ENCODE data around the gene SRBD1.
A peak's percentile ranks its signal among the peaks of the same experiment; 100 is the strongest.

The SRBD1 gene, protein sequence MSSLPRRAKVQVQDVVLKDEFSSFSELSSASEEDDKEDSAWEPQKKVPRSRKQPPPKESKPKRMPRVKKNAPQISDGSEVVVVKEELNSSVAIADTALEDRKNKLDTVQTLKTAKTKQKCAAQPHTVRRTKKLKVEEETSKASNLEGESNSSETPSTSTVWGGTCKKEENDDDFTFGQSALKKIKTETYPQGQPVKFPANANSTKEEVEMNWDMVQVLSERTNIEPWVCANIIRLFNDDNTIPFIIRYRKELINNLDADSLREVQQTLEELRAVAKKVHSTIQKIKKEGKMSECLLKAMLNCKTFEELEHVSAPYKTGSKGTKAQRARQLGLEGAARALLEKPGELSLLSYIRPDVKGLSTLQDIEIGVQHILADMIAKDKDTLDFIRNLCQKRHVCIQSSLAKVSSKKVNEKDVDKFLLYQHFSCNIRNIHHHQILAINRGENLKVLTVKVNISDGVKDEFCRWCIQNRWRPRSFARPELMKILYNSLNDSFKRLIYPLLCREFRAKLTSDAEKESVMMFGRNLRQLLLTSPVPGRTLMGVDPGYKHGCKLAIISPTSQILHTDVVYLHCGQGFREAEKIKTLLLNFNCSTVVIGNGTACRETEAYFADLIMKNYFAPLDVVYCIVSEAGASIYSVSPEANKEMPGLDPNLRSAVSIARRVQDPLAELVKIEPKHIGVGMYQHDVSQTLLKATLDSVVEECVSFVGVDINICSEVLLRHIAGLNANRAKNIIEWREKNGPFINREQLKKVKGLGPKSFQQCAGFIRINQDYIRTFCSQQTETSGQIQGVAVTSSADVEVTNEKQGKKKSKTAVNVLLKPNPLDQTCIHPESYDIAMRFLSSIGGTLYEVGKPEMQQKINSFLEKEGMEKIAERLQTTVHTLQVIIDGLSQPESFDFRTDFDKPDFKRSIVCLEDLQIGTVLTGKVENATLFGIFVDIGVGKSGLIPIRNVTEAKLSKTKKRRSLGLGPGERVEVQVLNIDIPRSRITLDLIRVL

DNA sequence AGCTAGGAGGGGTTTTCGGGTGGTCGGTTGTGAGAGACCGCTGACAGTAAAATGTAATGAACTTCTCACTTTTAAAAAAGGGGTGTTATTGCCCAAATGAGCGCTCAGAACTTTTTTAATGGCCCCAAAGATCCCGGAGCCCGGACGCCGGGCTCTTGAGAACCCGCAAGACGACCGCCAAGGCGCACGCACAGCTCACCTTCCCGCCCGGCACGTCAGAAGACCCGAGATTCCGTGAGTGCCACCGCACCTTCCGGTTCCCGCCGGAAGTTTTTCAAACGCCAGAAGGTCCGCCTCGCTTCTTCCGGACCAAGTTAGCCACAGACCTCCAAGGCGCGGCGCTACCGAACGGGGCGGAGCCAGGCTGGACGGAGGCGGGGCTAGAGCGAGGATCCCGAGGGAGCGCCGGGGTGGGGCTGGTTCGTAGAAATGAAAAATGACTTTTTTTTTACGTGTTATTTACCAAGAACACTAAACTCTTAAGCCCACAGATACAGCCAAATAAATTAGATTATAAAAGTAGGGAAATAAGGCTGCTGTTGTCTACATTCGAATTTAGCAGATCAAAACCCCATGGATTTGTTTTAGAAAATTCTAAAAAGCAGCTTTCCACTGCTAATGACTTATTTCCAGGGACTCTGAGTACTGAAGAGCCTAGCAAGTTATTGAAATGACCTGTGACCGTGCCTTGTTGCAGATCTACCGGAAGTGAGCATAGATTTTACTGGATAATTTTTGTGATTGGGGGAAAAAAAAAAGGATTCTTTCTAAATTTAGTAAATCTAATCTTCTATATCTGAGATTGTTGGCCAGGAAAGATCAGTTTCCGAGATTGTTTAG is at the start of gene SRBD1:
SRBD1 (minus strand) TSS at position 248 of the 840 bp plus-strand sequence. CDS start 5,826 bp downstream, outside the sequence.
- DNase-seq: peak; percentile 97

DNA sequence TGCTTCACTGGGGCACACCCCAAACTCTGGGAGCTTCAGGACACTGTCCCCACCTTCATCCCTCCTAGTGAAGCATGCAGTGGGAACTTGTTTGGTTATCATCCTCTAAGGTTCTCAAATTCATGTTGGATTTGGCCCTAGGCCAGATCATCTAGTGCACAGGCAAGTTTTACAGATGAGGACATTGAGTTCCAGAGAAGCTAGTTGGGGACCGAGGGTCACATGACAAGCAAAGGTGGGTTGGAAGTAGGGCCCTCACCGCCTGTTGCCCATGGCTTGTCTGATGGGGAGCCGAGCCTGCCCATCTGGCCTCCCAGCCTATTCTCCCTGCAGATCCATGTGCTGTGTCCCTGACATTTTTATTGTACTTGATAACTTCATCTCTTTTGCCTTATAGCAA is 43.2 kb upstream of the SRBD1 start:
- no peak for DNase-seq

DNA sequence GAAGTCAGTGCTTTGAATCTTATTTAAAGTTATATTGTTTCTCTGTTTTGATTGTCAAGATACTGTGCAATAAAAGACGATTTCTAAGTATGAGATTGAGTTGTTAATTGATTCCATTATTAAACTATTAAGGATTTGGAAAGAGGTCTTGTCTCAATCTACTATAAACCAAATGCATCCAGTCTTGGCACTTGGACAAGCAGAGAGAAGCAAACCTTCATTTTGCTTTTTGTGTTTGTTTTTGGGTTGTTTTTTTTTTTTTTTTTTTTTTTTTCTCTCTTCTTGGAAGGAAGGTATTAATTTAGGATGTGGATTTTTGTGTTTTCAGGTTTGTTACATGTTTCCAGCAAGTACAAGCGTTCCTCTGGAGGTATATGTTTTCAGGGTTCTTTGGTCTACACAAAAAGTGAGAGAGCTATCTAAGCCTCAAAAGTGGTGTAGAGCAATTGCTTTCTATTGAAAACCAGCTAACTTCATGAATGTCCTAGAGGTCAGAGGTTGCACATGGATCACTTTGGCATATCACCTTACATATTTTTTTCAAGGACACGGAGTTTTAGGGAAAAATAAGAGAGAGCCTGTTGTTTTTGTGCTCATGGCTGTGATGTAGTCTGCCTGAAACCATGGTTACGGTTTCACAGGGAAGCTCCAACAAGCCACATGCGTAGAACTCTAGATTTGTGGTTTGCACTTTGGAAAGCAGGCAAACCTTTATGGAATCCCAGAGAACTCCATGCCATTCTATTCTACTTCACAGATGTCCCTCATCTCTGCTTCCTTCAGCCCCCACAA is 42.3 kb upstream of the SRBD1 start:
- no peak for DNase-seq

DNA sequence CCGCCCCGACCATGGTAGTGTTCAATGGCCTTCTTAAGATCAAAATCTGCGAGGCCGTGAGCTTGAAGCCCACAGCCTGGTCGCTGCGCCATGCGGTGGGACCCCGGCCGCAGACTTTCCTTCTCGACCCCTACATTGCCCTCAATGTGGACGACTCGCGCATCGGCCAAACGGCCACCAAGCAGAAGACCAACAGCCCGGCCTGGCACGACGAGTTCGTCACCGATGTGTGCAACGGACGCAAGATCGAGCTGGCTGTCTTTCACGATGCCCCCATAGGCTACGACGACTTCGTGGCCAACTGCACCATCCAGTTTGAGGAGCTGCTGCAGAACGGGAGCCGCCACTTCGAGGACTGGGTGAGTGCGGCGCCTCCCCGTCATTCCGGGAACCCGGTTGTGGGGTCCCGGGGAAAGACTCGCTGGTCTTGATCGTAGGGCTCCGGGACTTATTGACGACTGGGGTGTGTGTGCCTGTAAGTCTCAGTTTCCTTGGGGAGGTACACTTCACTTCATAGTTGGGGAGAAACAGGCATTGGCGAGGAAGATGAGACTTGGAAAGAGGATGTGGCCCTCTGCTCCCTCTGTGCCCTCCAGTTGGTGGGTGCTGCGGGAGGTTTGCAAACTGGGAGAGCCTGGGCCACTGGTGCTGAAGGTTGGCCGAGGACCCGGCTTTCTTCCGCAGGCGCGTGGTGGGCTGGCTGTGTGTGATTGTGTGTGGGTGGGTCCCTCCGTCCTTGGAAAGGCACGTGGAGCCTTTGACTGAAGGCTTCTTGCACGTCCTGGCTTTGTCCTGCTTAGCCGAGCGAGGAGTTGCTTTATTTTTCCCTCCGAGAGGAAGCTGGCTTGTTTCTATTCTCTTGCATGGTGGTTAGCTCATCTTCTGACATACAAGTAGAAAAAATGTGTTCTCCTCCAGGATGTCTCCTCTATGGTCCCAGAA is 41.3 kb upstream of the SRBD1 start:
- peak; percentile 64 for DNase-seq

DNA sequence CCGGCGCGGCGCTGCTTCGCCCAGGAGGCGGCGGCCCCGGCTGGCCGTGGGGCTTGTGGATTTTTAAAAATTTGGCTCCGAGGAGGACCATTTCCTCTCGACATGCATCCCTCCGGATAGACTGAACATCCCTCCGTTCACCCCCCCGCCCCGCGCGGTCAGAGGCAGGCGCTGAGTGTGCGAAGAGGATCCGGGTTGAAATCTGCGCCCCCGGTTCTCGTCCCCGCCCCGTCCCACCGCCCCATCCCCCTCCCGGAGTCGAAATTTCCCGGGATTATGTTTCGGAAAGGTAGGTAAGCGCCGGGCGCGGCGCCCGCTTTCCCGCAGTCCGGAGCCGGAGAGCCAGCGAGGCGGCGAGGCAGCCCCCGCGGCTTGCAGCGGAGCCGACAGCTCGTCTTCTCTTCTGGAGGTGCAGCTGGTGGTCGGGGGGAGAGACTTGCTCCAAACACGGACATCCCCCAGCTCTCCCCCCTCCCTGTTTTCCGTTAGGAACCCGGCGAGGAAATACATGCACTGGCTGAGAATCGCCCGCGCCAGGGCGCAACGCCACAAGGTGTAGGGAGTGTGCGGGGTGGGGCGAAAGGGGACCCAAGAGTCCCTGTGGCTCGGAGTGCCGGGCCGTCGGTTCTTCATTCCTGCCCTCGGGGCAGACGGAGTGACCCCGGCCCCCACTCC is 40.5 kb upstream of the SRBD1 start, which contains the start of gene PRKCE:
PRKCE (plus strand) TSS at position 261 of the 675 bp plus-strand sequence.
- DNase-seq: peak; percentile 63

DNA sequence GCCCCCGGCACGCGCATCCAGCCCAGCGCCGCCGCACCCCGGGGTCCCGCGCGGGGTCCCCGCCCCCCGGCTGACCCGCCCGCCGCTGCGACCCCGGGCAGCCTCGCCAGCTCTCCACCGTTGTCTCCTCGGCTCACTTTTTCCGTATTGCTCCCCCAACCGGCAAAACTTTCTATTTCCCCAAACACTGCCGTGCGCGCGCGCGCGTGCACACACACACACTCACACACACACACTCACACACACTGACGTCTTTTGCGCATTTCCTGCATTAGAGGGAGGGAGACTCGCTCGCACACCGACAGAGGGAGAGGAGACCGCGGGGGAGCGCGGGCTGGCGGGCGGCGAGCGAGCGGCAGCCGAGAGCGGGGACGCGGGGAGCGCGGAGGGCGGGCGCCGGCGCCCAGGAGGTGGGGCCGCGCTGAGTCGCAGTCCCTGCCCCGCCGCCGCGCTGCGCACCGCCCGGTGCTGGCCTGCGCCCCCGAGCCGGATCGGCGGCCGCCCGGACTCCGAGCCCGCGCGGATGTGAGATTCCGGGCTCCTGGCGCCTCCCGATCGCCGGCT is 39.9 kb upstream of the SRBD1 start:
- peak; percentile 94 for DNase-seq

DNA sequence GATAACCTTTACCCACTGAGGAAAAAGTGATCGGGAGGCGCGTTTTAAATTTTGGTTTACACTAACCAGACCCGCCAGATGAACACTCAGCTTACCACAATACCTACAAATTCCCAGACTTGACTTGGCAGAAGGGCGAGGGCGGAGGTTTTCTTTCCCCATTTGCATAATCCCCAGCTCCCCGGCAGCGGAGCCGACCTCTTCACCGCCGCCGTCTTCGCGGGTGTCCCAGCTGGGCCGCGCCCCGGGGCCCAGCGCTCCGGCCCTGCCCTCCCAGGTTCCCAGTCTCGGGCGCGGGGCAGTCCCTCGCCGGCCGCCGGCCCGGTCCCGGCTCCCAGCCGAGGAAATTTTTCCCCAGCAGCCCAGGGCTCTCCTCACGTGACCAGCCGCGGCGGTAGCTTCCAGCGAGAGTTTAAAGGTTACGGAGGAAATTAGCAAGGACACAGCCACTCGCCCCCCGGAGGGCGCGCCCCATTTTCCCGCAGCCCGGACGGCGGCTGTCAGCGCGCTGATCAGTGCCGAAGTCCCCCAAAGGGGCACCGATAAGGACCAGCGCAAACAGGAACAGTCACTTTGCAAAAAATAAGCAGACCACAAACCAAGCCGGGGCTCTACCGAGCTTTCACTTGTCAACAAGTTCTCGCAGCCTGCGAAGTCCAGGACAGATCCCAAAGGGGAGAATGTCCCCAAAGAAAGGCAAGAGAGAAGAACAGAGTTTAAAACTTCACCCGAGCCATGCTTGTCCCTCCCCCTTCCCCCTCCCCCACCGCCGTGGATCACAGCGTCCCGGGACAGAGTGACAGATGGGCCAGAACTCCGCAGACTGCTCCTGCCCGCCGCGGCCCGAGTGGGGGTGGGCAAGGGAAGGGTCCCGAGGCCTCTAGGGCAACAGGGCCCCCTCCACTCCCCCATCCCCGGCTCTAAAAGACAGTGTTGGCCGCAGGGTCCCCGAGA is 39.1 kb upstream of the SRBD1 start:
- peak; percentile 81 for DNase-seq

DNA sequence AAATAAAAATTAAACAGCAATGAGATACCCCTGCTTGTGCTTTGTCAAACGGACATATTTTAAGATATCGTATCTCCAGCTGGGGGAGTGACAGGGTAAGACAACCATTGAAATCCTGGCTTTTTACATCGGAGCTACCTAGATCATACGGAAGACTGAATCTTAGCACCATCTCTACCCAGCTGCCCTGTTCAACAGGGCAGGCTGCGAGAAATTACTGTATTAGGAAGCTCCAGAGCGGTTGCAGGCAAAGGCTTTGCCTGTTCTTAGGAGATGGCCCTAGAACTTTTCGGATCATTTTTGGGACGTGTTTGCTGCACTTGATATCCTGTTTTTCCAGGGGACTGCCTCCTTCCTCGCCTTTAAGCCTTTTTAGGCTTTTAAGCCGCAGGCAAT is 38.4 kb upstream of the SRBD1 start:
- no peak for DNase-seq

DNA sequence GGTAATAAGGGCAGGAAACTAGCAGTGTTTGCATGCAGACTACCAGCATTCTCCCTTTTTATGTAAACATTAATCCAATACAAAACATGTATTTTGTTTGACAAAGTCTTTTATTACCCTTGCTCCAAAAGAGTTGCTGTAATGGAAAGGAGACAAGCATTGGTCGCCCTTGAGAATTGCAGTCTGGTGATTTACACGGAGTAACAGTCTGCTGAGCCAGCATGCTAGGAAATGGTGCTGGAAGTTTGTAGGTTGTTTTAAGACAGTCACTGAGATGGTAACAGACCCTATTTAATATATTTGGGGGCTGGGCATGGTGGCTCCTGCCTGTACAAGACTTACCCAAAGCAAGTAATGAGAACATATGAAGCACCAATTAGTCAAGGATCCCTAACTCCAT is 37.6 kb upstream of the SRBD1 start:
- no peak for DNase-seq

DNA sequence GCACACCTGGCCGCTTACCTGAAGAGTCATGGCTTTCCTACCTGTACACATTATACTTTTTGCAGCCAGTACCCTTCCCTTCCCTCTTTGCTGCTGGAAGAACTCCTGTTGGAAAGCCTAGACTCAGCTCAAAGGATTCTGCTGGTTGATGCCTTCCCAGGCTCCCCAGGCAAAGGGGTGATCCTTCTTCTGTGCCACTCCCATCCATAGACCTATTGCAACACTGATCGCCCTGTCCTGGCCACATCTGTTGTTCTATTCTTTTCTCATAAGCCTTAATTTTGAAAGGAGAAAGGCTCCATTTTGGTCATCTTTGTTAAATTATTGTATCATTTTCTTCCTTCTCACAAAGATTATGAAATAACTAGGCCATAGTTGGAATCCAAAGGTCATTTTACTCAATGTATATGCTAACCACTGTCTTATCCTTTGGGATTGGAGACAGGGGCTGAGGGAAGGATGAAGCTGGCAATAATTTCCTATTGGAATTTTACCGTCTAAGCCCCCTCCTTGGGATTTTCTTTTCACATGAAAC is 37.0 kb upstream of the SRBD1 start:
- no peak for DNase-seq

DNA sequence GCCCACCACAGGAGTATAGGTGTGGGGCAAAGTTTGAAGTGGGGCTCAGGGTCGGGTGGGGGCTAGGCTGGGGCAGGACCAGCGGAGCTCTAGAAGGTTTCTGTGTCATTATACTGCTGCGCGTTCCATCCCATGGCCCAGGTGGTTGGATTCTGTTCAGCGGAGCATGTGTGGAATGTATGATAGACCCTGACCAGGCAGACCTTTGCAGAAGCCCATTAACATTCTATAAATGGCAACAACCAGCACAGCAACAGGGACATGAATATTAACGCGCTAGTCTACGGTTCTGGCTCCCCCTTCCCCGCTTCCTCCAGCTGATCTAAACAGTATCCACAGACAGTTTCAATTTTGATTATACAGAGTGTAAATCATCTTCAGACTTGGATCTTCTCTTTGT is 36.3 kb upstream of the SRBD1 start:
- no peak for DNase-seq

DNA sequence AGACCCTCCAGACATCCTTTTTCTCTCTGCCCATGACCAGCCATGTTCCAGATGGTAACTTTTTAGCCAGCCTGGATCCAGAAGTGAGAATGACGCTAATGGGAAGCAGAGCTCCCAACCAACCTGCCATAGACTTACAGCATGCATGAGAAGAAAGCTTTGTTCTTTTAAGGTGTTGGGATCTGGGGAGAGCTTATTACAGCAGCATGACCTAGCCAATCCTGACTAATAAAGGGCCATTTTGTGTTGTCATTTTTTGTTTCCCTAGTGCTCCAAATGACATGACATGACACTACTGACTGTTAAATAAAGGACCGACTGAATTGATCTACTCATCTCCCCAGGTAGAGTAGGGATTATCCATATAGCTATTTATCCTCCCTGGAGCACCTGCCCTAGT is 35.2 kb upstream of the SRBD1 start:
- DNase-seq: no peak

DNA sequence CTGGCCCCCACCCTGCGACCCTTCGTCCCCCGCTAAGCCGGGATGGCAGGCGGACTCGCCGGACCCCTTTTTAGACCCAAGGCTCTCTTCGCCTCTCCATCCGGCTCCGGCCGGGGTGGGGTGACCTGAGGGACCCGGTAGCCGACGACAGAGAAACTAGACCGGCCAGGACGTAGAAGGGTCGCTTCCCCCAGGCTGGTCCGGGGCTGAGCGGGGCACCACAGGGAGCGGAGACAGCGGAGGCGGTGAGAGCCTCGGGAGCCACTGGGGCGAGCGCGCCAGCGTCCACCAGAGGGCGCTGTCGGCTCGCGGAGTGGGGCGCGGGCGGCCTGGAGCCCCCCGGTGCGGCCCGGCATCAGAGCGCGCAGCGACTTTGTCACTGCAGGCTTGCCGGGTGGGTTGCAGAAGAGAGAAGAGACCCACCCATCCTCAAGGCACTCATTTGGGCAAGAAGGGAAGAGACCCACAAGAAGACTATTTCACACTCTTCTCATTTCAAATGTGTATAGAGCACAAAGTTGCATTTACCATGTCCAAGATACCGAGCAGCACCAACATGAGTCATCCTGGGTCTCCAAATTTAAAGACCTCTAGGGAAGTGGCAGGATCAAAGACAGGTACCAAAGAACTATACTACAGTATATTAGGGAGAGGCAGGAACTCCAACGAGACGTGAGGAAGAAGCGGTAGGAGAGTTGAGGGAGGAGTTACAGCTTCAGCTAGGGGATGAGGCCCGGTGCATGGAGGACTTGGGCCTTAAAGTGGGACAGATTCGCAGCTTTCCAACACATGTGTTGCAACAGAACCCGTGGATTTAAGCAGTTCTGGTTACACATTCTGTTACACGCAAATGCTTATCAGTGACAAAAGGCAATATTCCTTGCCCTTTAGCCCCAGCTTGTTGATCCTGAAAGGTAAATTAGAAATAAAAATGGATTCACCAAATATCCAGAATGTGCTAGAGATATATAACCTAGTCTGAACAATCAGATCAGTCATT is 32.8 kb upstream of the SRBD1 start:
- peak; percentile 75 for DNase-seq

DNA sequence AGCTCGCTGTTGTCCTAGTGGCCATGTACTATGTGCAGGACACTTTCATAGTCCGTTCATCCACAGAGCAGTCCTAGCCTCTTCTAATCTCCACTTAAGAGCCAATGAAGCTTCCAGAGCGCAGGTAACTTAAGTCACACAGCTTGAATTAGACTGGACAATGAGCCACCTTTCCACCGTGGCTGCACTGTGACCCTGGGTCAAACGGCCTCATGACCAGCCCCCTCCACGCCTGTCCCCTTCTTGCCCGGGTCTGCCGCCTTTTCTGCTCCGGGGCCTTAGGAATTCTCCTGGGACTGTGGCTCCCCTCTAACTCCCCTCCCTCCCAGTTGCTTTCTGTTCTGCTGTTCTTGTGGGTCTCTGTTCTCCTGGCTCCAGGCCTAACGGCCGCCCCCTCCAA is 32.0 kb upstream of the SRBD1 start:
- DNase-seq: no peak

DNA sequence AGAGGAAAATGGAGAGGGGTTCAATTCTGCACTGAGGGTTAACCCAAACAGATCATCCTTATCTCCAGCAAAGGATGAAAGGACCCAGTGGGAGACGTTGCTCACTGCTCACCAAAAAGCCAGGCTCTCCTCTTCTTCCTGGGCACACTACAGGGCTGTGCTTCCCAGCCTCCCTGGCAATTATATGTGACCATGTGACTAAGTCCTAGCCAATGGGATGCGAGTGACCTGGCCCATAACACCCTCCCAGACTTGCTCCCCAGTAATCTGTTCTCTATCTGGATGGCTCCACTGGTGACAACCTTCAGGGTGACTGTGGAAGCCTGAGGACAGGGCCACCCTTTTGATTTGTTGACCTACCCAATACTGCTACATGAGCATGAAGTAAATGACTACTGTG is 29.5 kb upstream of the SRBD1 start:
- no peak for DNase-seq

DNA sequence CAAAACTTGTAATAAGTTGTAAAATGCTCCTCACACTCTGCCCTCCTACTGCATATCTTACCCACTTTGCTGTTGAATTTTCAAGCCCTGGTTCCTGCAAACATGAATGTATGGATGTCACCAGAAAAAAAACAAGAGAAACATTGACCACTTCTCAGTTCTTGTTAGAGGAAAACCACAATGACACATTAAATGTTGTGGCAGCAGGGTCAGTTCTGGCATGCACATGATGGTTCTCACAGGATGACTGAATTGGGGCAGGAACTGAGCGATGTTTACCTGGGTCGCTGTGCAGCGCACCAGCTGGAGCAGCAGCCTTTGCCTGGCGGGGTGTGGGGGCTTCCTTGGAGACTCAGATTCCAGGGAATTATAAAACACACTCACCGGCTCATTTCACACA is 26.4 kb upstream of the SRBD1 start:
- no peak for DNase-seq

DNA sequence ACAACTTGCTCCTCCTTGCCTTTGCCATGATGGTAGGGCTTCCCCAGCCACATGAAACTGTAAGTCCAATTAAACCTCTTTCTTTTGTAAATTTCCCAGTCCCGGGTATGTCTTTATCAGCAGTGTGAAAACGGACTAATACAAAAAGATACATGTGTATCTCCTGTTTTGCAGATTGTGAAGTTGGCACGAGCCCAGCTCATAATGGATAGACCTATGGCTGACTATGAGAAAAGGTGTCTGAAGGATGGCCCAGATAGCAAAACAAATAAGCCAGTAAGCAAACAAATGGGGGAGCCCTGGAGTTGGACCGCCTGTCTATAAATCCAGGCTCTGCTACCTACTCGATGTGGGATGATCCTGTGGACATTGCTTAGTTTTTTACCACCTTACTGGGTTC is 24.9 kb upstream of the SRBD1 start:
- no peak for DNase-seq

Measured in islet precursor cell (in vitro differentiated cells).